Left lung (tissue), 10 donors: ENCODE data around the gene FOXK1. TPM values are rescaled to one million over a fixed set of nuclear protein-coding genes. Genes with fewer than 3 reads are reported as not detected.
A peak's percentile ranks its signal among the peaks of the same experiment; 100 is the strongest.

Experiments used
- ATAC-seq: fragments of 200-7000 bp; cut with Tn5 transposase; one replicate; pipeline ENCODE4 v1.9.1; 2020; ENCODE audit warnings: moderate library complexity
- DNase-seq, 4 donors: peaks; one replicate each; pipeline ENCODE4 v3.0.0-alpha.2; 2013 to 2020
- H3K27ac ChIP-seq, 2 donors: fragments of 200-600 bp; sonication (generic) in 1 of 2; one replicate each; pipeline versions ENCODE4 v1.5.0 to v1.8.0; 2020 to 2021
- H3K27me3 ChIP-seq, 2 donors: fragments of 200-600 bp; sonication (generic) in 1 of 2; one replicate each; pipeline versions ENCODE4 v1.5.0 to v1.8.0; 2020 to 2021
- H3K36me3 ChIP-seq, 2 donors: fragments of 200-600 bp; sonication (generic) in 1 of 2; one replicate each; pipeline versions ENCODE4 v1.5.0 to v1.8.0; 2020 to 2021
- H3K4me1 ChIP-seq, 2 donors: fragments of 200-600 bp; one replicate each; pipeline ENCODE4 v1.8.0; 2021
- H3K4me3 ChIP-seq, 2 donors: fragments of 200-600 bp; sonication (generic) in 1 of 2; one replicate each; pipeline versions ENCODE4 v1.5.0 to v1.8.0; 2020 to 2021; ENCODE audit warnings: mild to moderate bottlenecking in 1 of 2
- H3K9me3 ChIP-seq, 2 donors: fragments of 200-600 bp; sonication (generic) in 1 of 2; one replicate each; pipeline versions ENCODE4 v1.5.0 to v1.8.0; 2020 to 2021
- intact Hi-C, 2 donors: fragments of 100-400 bp; cut with DNase I; formaldehyde crosslinking; loops; one replicate each; pipeline versions ENCODE4 v1.11.2 to v1.14.2; 2022
- polyA plus RNA-seq, 6 donors: library from polyadenylated mRNA; unstranded; fragments of 120-200 nt; gene quantifications; one replicate each; pipeline ENCODE4 v1.2.1, GENCODE V29; 2013; ENCODE audit not compliant: insufficient read length in 6 of 6
- total RNA-seq, 2 donors: library from RNA; stranded (reverse); fragmentation: NEBNext Ultra II Directional; extraction: Animal tissue kit (Norgen Biotek cat#: 25700); gene quantifications; one replicate each; pipeline ENCODE4 v1.2.1, GENCODE V29; 2021
- TF ChIP-seq, protein P1 (sequence below), 2 donors: fragments of 200-600 bp; sonication (generic) in 1 of 2; IDR thresholded peaks; one replicate each; pipeline versions ENCODE4 v1.5.0 to v1.8.0; 2021; ENCODE audit warnings: antibody characterized with exemption in 2 of 2
- donor health status: DM: no; HTN: yes; CAD: no.
- donor health status: DM: no; HTN: no; CAD: no.

FOXK1 gene
- total and polyA plus RNA-seq, 8 donors, result 15.1 to 29.2 (median 18.8) TPM

DNA sequence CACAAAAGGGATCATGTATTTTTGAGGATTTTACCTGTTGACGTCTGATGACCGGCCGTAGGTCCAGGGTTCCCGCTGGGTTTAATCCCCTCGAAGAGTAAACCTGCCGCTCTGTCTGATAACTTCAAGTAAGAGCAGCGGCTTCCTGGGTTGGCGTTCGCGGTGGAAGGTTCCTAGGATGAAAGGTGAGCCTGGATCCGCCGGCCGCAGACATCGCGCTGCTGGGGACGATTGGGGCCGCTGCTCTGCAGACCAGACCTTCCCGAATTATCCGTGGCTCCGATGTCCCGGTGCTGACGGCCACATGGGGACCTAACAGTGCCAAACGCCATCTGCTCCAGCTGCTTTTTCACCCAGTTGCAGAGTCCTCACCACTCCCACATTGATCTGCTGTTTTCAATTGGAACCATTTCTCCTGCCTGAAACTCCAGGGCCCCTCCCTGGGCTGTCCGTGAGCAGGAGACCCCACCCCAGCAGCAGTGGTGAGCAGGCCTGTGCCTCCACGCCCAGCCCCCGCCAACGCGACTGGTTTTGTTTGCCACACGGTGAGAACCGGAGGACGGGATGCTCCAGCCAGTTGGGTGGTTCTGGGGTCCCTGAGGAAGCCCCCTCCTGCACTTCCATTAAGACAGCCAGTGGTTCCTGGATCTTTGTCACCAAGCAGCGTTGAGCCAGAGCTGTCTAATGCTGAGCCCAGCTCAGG, 81.1 kb downstream of the FOXK1 start:
- ATAC-seq, result no peak
- H3K9me3 ChIP-seq, result no peaks in the 10 kb centered on the region
- peaks cover 0 to 95% of the 10 kb centered on the region in 2 donors for H3K36me3 ChIP-seq
- no peaks in the 10 kb centered on the region for H3K4me1 ChIP-seq
- DNase-seq, result peak in 1 of 4 donors; percentile 59
- intact Hi-C loops, result no loop called here
- no peaks in the 10 kb centered on the region for H3K27me3 ChIP-seq
- H3K27ac ChIP-seq, result no peak overlapping the region
- TF ChIP-seq, protein P1, sequence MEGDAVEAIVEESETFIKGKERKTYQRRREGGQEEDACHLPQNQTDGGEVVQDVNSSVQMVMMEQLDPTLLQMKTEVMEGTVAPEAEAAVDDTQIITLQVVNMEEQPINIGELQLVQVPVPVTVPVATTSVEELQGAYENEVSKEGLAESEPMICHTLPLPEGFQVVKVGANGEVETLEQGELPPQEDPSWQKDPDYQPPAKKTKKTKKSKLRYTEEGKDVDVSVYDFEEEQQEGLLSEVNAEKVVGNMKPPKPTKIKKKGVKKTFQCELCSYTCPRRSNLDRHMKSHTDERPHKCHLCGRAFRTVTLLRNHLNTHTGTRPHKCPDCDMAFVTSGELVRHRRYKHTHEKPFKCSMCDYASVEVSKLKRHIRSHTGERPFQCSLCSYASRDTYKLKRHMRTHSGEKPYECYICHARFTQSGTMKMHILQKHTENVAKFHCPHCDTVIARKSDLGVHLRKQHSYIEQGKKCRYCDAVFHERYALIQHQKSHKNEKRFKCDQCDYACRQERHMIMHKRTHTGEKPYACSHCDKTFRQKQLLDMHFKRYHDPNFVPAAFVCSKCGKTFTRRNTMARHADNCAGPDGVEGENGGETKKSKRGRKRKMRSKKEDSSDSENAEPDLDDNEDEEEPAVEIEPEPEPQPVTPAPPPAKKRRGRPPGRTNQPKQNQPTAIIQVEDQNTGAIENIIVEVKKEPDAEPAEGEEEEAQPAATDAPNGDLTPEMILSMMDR (IDR thresholded peaks at IDR 0.05), result no peak
- H3K4me3 ChIP-seq, result no peak overlapping the region

DNA sequence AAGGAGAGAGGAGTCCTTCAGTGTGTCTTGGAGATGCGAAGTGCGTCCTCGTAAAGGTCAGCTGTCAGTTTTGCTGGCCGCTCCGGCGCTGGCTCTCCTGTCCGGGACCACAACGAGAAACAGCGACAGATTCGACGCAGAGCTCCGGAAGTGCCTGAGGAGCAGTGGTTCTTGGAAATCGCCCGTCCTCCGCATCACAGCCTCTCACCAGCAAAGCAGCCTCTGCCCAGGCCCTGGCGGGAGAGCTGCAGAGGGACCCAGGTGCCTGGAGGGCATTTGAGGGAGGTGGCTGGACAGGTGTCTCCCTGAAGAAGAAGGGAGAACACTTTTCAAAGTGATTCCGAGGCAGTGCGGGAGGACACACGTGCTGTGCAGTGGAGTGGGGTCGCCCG, 81.7 kb downstream of the FOXK1 start:
- Histone ChIP-seq H3K9me3 (no peaks in the 10 kb centered on the region), H3K36me3 (peaks cover 0 to 90% of the 10 kb centered on the region in 2 donors), H3K4me3 (no peak overlapping the region), H3K4me1 (no peaks in the 10 kb centered on the region), H3K27ac (no peak overlapping the region), H3K27me3 (no peaks in the 10 kb centered on the region)
- TF ChIP-seq, protein P1 (IDR thresholded peaks at IDR 0.05), result no peak
- ATAC-seq (no peak), DNase-seq (peak in 1 of 4 donors; percentile 64)
- intact Hi-C loops, result no loop called here

DNA sequence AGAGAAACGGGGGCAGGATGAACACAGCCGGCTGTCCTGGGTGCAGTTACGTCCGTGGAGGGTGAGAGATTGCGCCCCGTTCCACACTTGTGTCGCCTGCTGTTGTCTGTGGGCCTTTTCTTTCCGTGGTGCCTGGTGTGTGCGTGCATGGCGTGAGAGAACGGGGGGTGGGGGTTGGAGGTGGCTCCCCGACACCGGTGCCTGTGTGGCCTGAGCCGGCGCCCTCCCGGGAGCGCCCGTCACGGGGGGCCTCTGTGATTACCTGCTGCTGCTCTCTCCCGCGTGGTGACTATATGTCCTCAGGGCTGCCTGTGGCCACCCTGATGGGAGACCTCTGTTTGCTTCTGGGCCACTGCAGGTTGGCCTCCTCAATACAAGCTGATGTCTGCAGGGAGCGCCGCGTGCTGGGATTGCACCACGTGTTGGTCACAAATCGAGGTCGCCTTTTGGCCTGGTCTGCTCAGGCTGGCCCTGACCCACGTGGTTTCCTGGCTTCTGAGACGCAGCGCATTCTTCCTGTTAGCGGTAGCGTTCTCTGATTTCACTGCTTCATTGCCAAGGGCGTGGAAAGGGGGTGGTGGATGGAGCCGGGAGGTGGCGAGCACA, 82.4 kb downstream of the FOXK1 start:
- Histone ChIP-seq H3K27me3 (no peaks in the 10 kb centered on the region), H3K9me3 (no peaks in the 10 kb centered on the region), H3K27ac (no peak overlapping the region), H3K36me3 (peaks cover 0 to 83% of the 10 kb centered on the region in 2 donors), H3K4me1 (peaks cover under 1 to 3% of the 10 kb centered on the region in 2 donors), H3K4me3 (no peak overlapping the region)
- ATAC-seq, result no peak
- peak in 1 of 4 donors; percentile 48 for DNase-seq
- intact Hi-C loops, result no loop called here
- TF ChIP-seq, protein P1 (IDR thresholded peaks at IDR 0.05), result no peak

DNA sequence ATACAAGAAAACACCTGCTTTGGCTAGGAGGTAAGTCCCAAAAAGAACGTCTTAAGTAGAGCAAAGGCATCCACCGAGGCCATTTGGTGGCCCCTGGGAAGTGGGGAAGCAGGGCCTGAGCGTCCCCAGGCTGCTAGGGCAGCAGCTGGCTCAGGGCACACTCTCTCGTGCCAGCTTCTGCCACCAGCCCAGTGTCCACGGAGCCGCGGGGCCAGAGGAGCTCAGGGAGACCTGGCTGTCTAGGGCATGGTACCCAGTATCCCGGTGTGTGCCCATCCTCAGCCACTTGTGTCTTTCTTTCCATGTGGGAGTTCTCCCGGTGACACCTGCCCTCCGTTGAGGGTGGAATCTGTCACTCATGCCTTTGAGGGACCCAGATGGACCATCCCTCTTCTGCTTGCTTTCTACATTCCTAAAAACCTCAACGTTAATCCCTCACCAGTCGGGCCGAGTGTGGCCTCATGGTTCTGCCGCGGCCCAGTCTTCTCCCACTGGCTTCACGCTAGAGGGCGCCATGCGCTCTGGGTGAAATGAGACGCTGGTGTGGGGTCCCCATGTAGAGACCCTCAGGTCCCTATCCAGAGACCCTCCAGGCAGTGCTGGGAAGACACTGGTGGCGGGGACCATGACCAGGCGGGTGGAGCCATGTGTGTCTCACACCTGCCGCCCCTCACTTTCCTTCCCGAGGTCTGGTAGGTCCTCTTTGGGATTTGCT, 83.8 kb downstream of the FOXK1 start:
- Histone ChIP-seq H3K4me1 (peaks cover 5 to 6% of the 10 kb centered on the region in 2 donors), H3K9me3 (no peaks in the 10 kb centered on the region), H3K4me3 (no peak overlapping the region), H3K27ac (no peak overlapping the region), H3K27me3 (no peaks in the 10 kb centered on the region), H3K36me3 (peaks cover 0 to 68% of the 10 kb centered on the region in 2 donors)
- ATAC-seq, result no peak
- TF ChIP-seq, protein P1 (IDR thresholded peaks at IDR 0.05), result no peak
- intact Hi-C loops, result no loop called here
- DNase-seq, result peak in 1 of 4 donors; percentile 47
